Left ventricle myocardium inferior (tissue), 1 donor: ENCODE results near the gene APCDD1. TPM values are rescaled to one million over a fixed set of nuclear protein-coding genes. Genes with fewer than 3 reads are reported as not detected.

Experiments used
- DNase-seq: peaks from one replicate; pipeline ENCODE4 v3.0.0-alpha.2; 2020
- H3K27ac ChIP-seq: fragments of 200-600 bp; replicated peaks from 2 replicates; pipeline ENCODE4 v1.8.0; 2021
- H3K27me3 ChIP-seq: fragments of 200-600 bp; 2 replicates; pipeline ENCODE4 v1.8.0; 2021; ENCODE audit warnings: low read depth
- H3K36me3 ChIP-seq: fragments of 200-600 bp; 2 replicates; pipeline ENCODE4 v1.8.0; 2021
- H3K4me1 ChIP-seq: fragments of 200-600 bp; 2 replicates; pipeline ENCODE4 v1.8.0; 2021
- H3K4me3 ChIP-seq: fragments of 200-600 bp; 2 replicates; pipeline ENCODE4 v1.8.0; 2021; ENCODE audit warnings: mild to moderate bottlenecking, moderate library complexity
- H3K9me3 ChIP-seq: fragments of 200-600 bp; replicated peaks from 2 replicates; pipeline ENCODE4 v1.8.0; 2021
- intact Hi-C: fragments of 100-400 bp; cut with micrococcal nuclease; formaldehyde crosslinking; loops from one replicate; pipeline ENCODE4 v1.11.0; 2022
- total RNA-seq: library from RNA; stranded (reverse); fragmentation: NEBNext Ultra II Directional; extraction: Animal tissue kit (Norgen Biotek cat#: 25700); gene quantifications from one replicate; pipeline ENCODE4 v1.2.1, GENCODE V29; 2021
- TF ChIP-seq, protein P1 (sequence below): fragments of 200-600 bp; IDR thresholded peaks from 2 replicates; pipeline ENCODE4 v1.8.0; 2021; ENCODE audit warnings: antibody characterized with exemption, mild to moderate bottlenecking, borderline replicate concordance
- donor health status: DM: no; HTN: yes; CAD: no; lungs with severe emphysema.

The APCDD1 gene
- total RNA-seq, 1 donor from 2014 or later: 38.0 TPM

DNA sequence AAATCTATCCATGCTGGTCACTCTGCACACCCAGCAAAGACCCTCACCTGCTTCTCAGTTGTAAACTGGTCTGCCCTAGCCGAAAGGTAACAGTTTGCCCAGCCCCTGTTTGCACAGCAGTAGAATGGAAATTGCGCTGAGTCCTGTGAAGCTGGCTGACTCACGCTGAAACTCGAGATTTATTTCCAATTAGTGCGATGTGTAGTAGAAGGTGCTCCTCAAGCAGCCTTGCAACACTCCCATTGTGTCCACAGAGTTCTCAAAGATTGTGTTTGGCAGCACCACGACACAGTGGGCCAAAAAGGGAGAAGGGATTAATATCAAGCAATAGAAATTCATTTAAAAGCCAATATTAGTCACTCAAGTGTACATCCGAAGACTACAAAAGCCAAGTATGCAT is 21.7 kb upstream of the APCDD1 start:
- DNase-seq: no peak
- H3K36me3 ChIP-seq: no peaks in the 10 kb centered on the region
- intact Hi-C loops: no loop called here
- no peaks in the 10 kb centered on the region for H3K9me3 ChIP-seq
- no peaks in the 10 kb centered on the region for H3K4me1 ChIP-seq
- no peaks in the 10 kb centered on the region for H3K27me3 ChIP-seq
- TF ChIP-seq, protein P1, sequence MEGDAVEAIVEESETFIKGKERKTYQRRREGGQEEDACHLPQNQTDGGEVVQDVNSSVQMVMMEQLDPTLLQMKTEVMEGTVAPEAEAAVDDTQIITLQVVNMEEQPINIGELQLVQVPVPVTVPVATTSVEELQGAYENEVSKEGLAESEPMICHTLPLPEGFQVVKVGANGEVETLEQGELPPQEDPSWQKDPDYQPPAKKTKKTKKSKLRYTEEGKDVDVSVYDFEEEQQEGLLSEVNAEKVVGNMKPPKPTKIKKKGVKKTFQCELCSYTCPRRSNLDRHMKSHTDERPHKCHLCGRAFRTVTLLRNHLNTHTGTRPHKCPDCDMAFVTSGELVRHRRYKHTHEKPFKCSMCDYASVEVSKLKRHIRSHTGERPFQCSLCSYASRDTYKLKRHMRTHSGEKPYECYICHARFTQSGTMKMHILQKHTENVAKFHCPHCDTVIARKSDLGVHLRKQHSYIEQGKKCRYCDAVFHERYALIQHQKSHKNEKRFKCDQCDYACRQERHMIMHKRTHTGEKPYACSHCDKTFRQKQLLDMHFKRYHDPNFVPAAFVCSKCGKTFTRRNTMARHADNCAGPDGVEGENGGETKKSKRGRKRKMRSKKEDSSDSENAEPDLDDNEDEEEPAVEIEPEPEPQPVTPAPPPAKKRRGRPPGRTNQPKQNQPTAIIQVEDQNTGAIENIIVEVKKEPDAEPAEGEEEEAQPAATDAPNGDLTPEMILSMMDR: no peak
- no peak overlapping the region for H3K4me3 ChIP-seq
- H3K27ac ChIP-seq: no peak overlapping the region

DNA sequence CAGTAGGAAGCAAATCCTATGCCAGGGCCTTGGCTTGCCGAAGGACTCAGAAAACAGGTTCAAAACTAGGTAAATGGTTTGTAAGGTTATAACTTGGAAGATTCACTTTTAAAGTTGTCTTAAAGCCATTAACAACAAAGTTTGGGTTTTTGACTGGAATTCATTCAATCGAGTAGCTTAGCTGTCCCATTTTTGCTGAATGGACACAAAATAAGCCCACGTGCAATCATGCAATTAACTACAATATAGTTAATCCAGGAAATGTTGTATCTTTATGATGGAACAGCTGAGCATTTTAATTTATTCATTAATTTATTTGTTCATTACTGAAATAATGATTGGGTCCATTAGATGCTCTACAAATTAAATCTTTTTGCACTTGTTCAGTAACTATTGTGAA is 18.3 kb upstream of the APCDD1 start:
- H3K36me3 ChIP-seq: no peaks in the 10 kb centered on the region
- H3K9me3 ChIP-seq: no peaks in the 10 kb centered on the region
- TF ChIP-seq, protein P1: no peak
- no peak for DNase-seq
- H3K27me3 ChIP-seq: no peaks in the 10 kb centered on the region
- H3K4me3 ChIP-seq: no peak overlapping the region
- no peak overlapping the region for H3K27ac ChIP-seq
- intact Hi-C loops: no loop called here
- no peaks in the 10 kb centered on the region for H3K4me1 ChIP-seq

DNA sequence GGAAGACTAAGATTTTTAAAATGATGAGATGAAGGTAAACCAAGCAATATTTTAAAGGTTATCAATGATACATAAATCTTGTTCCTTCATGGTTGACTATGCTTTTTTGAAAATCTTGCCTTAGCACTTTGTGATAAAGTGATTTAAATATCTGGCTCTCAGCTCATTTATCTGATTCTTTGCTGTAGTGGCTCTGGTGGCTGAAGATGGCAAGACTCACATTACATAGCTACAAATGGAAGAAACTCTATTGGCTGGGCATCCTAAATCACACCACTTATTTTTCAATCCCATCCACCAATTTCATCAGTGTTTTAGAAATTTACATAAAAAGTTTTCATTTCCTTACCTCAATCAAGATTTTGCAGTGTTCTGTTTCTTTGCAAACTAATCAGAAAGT is 16.6 kb upstream of the APCDD1 start:
- intact Hi-C loops: no loop called here
- no peaks in the 10 kb centered on the region for H3K4me1 ChIP-seq
- no peak overlapping the region for H3K27ac ChIP-seq
- H3K9me3 ChIP-seq: no peaks in the 10 kb centered on the region
- H3K27me3 ChIP-seq: no peaks in the 10 kb centered on the region
- TF ChIP-seq, protein P1: no peak
- DNase-seq: no peak
- no peak overlapping the region for H3K4me3 ChIP-seq
- no peaks in the 10 kb centered on the region for H3K36me3 ChIP-seq

DNA sequence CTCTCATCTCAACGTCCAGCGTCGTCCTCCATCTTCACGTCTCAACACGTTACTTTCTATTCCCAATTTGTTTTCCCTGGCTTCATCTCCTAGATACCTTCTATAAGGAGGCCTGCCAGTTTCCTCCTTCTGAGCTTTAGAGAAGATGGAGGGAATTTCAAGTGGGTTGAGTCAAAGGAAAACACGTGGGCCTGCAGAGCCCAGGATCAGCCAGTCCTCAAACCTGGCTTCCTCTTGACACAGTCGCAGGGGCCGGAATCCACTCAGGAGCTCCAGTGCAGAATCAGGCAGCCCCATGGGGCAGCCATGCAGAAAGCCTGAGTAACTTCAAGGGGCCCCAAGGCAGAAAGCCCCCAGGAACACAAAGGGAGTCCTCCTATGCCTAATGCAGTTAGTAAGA is 14.5 kb upstream of the APCDD1 start:
- Histone ChIP-seq H3K36me3 (no peaks in the 10 kb centered on the region), H3K4me3 (no peak overlapping the region), H3K9me3 (no peaks in the 10 kb centered on the region), H3K27me3 (no peaks in the 10 kb centered on the region), H3K4me1 (no peaks in the 10 kb centered on the region), H3K27ac (no peak overlapping the region)
- intact Hi-C loops: no loop called here
- TF ChIP-seq, protein P1: no peak
- no peak for DNase-seq

DNA sequence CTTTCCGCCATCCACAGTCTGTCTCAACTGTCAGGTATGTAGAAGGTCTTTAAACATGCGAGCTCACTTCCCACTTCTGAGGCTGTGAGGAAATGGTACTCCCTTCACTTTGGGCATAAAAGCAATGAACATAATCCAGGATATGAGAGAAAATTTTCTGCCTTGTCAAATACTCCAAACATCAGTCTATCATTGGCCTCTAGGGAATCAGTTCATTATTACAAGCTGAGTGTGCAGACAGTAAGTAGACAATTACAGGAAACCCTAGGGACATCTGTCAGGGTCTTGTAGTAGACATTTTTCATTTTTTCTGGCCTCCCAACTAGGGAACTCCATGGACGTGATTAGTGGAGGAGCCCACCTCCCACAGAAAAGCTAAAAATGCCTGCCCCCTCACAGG is 13.6 kb upstream of the APCDD1 start:
- Histone ChIP-seq H3K4me1 (no peaks in the 10 kb centered on the region), H3K36me3 (no peaks in the 10 kb centered on the region), H3K27ac (no peak overlapping the region), H3K9me3 (no peaks in the 10 kb centered on the region), H3K27me3 (no peaks in the 10 kb centered on the region), H3K4me3 (no peak overlapping the region)
- no peak for DNase-seq
- TF ChIP-seq, protein P1: no peak
- intact Hi-C loops: no loop called here

DNA sequence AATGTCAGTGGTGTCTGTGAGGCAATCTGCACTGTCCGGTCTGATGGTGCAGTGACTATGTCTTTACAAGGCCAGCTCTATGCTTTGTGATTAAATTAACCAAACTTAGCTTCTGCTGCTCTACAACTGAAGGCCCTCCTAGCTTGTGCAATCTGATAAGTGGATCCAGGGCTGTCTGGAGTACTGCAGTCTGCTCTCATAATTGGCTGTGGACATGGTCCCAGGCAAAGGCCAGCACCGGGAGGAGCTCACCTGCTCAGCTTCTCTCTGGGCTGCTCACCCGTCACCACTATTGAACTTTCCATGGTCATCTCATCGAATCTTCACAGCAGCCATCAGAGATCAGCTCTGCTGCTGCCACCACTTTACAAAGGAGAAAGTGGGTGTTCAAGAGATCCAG is 13.0 kb upstream of the APCDD1 start:
- Histone ChIP-seq H3K4me1 (no peaks in the 10 kb centered on the region), H3K36me3 (no peaks in the 10 kb centered on the region), H3K9me3 (no peaks in the 10 kb centered on the region), H3K4me3 (no peak overlapping the region), H3K27ac (no peak overlapping the region), H3K27me3 (no peaks in the 10 kb centered on the region)
- no peak for DNase-seq
- intact Hi-C loops: no loop called here
- TF ChIP-seq, protein P1: no peak
